ENCODE data around the gene CROCC2.

The CROCC2 gene

DNA sequence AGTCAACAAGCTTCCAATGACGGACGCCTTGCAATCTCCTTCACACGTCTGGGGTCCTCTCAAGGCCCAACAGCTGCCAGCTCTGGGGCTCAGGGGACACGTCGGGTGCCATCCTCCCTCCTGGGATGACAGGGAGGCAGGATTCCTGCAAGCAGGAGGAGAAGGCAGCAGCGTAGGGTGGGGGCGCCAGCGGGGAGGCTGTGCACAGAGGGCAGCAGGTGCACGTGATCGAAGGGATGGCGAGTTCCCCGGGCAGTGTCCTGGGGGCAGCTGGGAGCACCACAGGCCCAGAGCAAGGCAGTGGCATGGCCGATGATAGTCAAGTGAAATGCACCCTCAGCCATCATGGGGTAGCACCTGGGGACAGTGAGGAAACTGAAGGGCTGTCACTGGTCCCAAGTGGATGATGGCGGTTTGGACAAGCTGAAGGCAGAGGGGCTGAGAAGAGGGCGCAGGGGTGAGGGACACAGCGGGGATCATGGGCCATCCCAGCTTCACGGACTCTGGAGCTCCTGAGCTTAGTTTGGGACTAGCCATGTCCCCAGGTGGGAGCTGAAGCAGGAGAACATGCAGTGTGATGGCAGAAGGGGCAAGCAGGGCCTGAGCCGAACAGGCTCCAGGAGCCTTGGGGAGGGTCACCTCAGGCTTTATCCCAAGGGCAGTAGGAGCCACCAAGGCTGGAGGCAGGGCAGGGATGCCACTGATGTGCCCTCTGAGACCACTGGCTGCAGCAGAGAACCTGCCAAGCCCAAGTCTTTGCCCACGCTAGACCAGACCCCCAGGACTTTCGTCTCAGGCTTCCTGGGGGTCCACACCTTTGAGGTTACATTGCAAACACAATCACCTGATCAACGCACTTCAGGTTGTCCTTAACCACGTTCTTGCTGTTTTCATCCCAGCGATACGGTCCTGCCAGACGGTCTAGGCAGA lies 76.0 kb downstream of the CROCC2 start:
- DNase-seq (ENCODE audit: low read depth), result no peak
- TF ChIP-seq, protein P1, sequence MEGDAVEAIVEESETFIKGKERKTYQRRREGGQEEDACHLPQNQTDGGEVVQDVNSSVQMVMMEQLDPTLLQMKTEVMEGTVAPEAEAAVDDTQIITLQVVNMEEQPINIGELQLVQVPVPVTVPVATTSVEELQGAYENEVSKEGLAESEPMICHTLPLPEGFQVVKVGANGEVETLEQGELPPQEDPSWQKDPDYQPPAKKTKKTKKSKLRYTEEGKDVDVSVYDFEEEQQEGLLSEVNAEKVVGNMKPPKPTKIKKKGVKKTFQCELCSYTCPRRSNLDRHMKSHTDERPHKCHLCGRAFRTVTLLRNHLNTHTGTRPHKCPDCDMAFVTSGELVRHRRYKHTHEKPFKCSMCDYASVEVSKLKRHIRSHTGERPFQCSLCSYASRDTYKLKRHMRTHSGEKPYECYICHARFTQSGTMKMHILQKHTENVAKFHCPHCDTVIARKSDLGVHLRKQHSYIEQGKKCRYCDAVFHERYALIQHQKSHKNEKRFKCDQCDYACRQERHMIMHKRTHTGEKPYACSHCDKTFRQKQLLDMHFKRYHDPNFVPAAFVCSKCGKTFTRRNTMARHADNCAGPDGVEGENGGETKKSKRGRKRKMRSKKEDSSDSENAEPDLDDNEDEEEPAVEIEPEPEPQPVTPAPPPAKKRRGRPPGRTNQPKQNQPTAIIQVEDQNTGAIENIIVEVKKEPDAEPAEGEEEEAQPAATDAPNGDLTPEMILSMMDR (IDR thresholded peaks at IDR 0.05; ENCODE audit: low read depth, low read length, missing control alignments), result no peak
- H3K4me3 ChIP-seq (ENCODE audit: low read depth, low read length), result no peak overlapping the region

DNA sequence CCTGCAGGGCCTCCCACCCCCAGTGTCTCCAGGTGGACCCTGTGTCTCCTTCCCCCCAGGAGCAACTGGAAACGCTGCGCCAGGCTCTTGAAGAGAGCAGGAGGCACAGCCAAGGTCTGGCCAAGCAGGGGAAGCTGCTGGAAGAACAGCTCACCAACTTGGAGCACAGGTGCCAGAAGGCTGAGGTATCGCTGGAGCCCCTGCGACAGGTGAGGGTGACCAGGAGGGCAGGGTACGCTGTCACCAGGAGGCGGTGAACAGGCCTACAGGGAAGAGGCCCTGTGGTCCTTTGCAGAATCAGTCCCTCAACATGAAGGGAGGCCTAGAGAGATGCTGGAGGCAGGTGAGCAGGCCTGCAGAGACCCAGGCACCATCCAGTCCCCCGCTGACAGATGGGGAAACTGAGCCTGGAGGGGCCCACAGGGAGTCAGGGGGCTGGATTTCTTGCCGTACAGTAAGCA lies 76.7 kb downstream of the CROCC2 start:
- H3K4me3 ChIP-seq (ENCODE audit: low read depth, low read length), result no peak overlapping the region
- no peak for DNase-seq (ENCODE audit: low read depth)
- TF ChIP-seq, protein P1 (IDR thresholded peaks at IDR 0.05; ENCODE audit: low read depth, low read length, missing control alignments), result no peak

DNA sequence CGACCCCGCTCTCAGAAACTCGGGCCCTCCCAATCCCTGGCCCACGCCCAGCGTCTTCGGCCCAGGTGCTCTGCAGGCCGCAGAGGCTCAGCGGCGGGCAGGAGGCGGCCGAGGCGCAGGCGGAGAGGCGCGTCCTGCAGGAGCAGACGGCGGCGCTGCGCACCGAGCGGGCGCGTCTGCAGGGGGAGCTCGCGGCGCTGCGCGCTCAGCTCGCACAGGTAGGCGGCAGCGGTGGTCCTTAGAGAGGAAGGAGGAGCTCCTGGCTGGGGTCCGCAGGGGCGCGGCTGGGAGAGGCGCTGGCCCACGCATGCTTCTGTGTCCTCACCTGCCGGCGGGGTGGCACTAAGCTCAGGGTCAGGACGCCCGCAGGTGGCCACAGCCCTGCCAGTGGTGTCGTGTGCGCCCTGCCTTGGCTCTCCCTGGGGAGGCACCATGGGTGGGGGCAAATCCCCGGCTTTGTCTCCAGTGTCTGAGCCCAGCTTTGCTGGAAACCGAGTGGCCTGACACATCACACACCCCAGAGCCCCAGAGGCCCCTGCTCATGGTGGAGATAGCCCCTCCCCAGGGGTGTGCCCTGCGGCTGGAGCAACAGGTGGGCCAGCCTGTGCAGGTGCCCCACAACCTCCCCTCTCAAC lies 77.3 kb downstream of the CROCC2 start:
- no peak overlapping the region for H3K4me3 ChIP-seq (ENCODE audit: low read depth, low read length)
- TF ChIP-seq, protein P1 (IDR thresholded peaks at IDR 0.05; ENCODE audit: low read depth, low read length, missing control alignments), result peak; percentile 57
- no peak for DNase-seq (ENCODE audit: low read depth)

DNA sequence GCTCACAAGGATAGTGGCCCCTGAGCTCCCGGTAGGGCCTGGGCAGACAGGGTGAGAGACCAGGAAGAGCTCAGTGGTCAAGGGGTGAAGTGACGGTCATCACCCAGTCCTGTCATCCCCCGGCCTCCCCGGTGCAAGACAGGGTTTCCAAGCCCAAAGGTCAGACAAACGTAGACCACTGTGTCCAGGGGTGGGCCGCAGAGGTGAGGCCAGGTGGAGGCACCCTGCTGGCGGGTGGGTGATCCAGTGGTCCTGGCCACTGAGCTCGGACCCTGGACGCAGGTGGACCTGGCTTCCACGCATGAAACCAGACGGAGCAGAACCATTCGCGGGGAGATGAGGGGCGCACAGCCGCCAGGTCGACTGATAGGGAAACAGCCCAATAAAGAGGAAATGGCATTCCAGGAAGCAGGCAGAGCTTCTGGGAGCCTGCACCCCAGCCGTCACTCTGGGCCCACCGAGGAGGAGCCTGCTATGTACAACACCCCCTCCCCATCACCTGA lies 77.9 kb downstream of the CROCC2 start:
- TF ChIP-seq, protein P1 (IDR thresholded peaks at IDR 0.05; ENCODE audit: low read depth, low read length, missing control alignments), result no peak
- H3K4me3 ChIP-seq (ENCODE audit: low read depth, low read length), result no peak overlapping the region
- DNase-seq (ENCODE audit: low read depth), result no peak

DNA sequence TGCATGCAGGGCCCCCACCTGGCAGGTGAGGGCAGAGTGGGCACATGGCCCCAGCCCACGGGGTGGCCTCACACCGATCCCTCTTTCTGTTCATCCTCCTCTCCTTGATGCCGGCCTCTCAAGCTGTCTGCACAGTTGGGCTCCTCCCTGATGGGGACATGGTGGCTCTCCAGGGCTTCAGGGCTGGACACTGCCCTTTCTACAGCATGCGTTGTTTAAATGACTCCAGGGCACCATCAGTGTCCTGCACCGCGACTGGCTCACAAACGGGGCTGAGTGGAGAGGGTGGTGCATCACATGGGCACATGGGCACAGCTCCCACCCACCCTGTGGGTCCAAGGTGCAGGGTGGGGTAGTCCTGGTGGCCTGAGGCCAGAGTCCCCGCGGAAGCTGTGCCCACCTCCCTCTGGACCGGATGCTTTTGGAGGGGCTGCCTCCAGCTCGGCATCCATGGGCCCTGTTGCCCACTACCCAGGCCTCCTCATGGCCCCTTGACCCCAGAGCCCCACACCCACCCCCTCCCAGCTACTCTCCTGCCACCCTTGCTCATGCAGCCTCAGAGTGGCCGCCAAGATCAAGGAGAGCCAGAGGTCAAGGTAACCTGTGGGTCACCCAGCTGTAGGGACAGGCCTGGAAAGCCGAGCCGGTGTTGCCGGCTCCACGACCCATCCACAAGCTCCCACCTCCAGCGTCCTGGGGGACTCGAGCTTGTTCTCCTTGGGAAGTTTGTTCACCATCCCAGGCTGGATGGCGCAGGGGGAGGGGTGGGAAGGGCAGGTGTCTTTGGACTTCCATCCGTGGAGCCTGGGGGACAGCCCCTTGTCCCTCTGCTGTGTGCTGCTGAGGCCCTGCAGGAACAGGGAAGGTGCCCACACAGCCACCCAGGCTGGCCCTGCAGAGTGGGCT lies 80.0 kb downstream of the CROCC2 start:
- no peak for DNase-seq (ENCODE audit: low read depth)

More for the DNA sequence above, 80.0 kb downstream of the CROCC2 start:
- TF ChIP-seq, protein P1 (IDR thresholded peaks at IDR 0.05; ENCODE audit: low read depth, low read length, missing control alignments), result no peak
- no peak overlapping the region for H3K4me3 ChIP-seq (ENCODE audit: low read depth, low read length)
